HG03520 (cell line): ENCODE results near the gene TULP4.
"Not testable (repeated sequence)": the region's sequence is repeated elsewhere in the genome, so short reads cannot be mapped to it uniquely, and the experiment has no call there.

ENCODE experiments used
- ATAC-seq: cut with Tn5 transposase; IDR thresholded peaks from one replicate; pipeline ENCODE4 v1.9.1; 2021; ENCODE audit warnings: mild to moderate bottlenecking, moderate library complexity; ENCODE audit not compliant: unreplicated experiment

The TULP4 gene

DNA sequence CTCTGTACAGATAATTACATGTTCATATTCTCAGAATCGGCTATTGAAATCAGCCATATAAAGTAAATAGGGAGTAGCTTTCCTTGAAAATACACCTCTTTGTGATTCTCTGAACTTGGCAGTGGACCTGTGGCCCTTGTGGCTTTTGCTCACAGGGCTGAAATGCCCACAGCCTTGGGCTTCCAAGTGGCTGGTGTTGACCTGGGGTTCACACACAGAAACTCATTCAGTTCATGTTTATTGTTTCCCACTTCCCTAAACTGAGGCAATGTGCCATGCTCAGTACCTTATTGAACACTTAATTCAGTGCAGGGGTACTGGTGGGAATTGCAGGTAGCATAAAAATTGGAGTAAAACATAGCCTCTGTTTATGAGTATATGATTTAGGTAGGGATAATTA, 19.1 kb upstream of the TULP4 start:
- ATAC-seq, result no peak

DNA sequence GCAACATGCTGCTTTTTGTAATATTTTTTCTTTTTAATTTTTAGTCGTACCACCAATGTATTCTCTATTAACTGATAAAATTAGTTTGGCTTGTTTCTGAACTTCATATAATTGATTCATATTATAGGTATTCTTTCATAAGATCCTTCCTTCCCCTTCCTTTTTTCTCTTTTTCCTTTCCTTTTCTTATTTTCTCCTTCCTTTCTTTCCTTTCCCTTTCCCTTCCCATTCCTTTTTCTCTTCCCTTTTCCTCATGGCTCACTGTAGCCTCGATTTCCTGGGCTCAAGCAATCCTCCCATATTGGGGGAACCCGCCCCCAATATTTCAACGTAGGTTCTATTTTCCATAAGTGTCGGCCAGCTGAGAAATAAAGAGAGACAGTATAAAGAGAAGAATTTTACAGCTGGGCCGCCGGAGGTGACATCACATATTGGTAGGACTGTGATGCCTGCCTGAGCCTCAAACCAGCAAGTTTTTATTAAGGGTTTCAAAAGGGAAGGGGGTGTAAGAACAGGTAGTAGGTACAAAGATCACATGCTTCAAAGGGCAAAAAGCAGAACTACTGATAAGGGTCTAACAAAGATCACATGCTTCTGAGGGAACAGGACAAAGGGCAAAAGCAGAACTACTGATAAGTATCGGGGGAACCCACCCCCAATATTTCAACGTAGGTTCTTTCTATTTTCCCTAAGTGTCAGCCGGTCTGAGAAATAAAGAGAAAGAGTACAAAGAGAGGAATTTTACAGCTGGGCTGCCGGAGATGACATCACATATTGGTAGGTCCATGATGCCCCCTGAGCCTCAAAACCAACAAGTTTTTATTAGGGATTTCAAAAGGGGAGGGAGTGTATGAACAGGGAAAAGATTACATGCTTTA, 16.1 kb upstream of the TULP4 start:
- not testable (repeated sequence) for ATAC-seq

DNA sequence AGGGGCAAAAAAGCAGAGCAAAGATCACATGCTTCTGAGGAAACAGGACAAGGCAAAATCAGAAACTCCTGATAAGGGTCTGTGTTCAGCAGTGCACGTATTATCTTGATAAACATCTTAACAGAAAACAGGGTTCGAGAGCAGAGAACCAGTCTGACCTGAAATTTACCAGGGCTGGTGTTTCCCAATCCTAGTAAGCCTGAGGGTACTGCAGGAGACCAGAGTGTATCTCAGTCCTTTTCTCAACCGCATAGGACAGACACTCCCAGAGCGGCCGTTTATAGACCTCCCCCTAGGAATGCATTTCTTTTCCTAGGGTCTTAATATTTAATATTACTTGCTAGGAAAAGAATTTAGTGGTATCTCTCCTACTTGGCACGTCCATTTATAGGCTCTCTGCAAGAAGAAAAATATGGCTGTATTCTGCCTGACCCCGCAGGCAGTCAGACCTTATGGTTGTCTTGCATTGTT, 15.4 kb upstream of the TULP4 start:
- ATAC-seq, result not testable (repeated sequence)

DNA sequence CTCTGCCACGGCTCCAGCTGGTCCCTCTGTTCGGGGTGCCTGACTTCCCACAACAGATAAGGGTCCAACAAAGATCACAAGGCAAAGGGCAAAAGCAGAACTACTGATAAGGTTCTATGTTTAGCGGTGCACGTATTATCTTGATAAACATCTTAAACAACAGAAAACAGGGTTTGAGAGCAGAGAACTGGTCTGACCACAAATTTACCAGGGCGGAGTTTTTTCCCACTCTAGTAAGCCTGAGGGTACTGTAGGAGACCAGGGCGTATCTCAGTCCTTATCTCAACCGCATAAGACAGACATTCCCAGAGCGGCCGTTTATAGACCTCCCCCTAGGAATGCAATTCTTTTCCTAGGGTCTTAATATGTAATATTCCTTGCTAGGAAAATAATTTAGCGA, 14.6 kb upstream of the TULP4 start:
- ATAC-seq, result not testable (repeated sequence)

DNA sequence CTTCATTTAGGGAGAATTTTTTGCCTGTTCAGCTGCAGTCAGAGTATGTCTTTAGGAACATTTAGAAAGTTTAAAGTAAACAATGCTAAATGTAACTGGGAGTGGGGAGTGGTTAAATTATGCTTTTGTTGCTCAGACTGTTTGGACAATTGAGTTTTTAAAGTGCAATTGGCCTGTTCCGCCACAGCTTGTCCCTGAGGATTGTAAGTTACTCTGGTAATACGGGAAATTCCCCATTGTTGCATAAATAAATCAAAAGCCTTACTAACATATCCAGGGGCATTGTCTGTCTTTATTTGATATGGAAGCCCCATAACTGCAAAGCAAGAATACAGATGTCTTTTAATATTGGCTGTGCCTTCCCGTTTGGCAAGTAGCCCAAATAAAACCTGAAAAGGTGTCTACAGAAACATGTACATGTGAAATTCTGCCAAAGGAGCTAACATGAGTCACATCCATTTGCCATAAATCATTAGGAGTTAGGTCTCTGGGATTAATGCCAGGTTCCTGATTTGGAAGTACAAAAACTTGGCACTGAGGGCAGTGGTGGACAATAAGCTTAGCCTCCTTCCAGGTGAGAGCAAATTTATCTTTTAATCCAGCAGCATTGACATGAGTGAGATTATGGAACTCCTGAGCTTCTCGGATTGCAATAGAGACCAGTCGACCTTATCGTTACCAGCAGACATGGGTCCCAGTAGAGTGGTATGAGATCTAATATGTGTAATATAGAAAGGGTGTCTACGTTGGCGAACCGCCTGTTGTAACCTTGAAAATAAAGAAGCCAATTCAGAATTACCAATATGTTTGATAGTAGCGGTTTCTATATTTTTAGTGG, 11.7 kb upstream of the TULP4 start:
- ATAC-seq, result not testable (repeated sequence)

DNA sequence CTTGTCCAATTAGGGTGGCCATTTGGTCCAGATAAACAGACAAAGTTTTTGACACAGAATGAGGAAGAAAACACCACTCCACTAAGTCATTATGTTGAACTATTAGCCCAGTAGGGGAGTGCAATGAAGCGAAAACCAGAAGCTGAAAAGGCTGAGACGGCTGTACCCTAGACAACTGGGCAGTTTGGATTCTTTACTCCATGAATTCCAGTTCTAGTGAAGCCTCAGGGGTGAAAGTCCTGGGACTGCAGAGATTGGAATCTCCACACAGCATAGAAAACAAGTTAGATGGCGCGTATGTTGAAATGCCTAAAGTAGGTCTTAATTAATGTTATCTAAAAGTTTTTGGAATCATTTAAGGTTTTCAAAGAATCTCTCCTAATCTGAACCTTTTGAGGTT, 10.7 kb upstream of the TULP4 start:
- ATAC-seq, result not testable (repeated sequence)

DNA sequence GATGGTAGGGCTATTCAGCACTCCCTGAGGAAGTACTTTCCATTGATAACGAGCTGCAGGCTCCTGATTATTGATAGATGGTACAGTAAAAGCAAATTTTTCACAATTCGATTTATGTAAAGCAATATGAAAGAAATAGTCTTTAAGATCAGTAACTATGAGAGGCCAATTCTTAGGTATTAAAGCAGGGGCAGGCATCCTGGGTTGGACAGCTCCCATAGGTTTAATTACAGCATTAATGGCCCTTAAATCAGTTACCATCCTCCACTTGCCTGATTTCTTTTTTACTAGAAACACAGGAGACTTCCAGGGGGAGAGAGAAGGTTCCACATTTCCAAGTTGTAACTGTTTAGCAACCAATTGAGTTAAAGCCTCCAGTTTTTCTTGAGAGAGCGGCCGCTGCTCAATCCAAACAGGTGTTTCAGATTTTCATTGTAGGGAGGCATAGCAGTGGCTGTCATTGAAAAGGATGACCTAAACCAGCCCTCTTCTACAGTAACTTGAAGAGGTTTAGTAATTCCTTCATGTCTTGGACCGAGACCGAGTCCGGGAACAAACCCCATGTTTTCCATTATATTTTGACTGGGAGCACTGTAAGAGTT, 10.0 kb upstream of the TULP4 start:
- ATAC-seq, result not testable (repeated sequence)

DNA sequence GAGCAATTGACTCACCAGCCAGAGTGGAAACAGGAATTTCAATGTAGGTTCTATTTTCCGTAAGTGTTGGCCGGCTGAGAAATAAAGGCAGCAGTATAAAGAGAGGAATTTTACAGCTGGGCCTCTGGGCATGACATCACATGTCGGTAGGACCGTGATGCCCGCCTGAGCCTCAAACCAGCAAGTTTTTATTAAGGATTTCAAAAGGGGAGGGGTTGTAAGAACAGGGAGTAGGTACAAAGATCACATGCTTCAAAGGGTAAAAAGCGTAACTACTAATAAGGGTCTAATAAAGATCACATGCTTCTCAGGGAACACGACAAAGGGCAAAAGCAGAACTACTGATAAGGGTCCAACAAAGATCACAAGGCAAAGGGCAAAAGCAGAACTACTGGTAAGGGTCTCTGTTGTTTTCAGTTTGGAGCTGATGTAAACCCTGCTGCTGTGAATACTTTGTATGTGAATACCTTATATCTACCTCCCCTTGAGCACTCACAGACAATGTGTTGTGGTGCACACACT, 9.0 kb upstream of the TULP4 start:
- ATAC-seq, result no peak

DNA sequence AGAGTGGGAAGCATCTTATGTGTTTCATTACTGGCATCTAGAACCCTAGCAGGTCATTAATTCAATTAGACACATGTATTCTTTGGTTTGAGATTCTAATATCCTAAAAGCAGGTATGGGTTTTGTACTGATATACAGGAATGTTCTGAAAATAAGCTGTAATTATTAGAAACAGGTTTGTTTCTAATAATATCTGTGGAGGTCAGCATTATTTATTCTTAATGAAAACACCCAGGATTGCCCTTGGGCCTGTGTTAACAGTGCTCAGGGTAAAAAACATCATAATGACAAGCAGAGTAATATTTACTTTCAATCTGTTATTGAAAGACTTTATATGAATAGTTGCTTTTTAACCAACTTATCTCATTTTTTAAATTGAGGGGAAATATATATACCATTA, 8.0 kb upstream of the TULP4 start:
- ATAC-seq, result no peak

DNA sequence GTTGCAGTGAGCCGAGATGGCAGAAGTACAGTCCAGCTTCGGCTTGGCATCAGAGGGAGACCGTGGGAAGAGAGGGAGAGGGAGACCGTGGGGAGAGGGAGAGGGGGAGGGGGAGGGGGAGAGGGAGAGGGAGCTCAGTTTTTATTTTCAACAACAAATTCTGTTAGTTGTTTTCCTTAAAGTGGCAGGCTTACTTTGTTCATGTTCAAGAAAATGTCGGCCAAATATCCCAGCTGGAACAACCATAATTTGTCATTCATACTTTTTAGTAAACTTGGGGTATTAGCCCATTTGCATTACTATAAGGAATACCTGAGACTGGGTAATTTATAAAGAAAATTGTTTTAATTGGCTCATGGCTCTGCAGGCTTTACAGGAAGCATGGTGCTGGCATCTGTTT, 2.5 kb upstream of the TULP4 start:
- ATAC-seq, result no peak

DNA sequence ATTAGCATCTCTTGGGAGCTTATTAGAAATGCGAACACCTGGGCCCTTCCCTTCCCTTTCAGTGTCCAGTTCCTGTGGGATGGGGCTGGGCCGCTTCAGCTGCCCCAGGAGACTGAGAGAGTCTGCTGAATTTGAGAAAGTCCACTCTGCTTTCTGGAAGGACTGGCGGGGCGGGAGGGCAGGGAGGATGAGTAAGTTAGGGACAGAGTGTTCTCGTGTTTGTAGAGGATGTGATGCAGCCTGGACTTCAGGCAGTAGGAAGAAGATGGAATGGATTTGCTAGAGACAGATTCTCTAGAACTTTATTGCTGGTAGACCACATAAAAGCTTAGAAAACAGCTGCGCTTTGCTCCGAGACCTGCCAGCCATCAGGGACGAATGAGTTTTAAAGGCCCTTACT, 1.1 kb upstream of the TULP4 start:
- ATAC-seq, result no peak

DNA sequence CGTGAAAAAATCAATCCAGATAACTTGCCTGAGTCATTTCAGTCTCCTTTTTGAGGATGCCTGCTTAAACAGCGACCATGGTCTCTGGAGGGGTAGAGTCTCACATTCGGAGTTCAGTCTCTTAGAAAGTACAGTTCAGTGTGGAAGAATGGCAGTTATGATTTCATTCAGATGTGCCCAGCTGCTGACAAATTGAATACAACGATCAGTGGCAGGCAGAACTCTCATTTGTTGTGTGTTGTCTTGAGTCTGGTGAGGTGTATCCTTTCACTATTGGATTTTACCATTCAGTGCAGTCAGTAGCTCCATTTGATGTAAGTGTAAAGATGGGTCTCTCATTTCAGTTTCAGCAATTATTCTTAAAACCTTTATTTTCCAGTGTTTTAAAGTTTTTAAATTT, 639 bp upstream of the TULP4 start:
- no peak for ATAC-seq

DNA sequence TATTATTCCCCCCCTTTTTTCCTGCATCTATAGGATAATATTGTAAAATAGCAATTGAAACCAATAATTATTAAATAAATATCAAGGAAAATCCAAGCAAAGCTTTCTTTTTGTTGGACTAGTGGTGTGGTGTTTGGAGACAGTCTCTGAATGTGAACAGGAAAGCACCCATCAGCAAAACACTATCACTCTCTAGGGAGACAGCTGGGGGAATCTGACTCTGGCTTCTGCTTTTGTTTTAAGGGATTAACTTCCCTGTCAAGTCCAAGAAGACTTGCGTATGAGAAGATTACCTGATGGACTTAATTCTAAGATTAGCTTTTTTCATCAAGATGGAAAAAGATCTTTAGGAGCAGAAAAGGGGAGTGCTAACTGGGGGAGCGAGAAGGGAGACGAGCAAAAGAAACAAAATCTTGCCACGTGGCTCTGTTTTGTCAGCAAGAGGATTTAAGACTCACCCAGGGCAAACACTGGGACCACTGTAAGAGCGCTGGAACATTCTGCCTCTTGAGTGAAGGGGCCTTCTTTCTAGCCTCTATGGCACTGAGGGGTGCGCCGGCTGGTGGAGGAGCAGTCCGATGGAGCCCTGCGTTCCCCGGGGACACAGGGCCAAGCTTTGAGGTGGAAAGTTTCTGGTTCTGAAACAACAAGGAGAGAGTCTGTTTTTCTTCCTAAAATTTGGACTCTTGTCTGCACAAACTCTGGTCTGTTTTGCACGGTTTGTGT, 570 bp downstream of the TULP4 start:
- no peak for ATAC-seq

DNA sequence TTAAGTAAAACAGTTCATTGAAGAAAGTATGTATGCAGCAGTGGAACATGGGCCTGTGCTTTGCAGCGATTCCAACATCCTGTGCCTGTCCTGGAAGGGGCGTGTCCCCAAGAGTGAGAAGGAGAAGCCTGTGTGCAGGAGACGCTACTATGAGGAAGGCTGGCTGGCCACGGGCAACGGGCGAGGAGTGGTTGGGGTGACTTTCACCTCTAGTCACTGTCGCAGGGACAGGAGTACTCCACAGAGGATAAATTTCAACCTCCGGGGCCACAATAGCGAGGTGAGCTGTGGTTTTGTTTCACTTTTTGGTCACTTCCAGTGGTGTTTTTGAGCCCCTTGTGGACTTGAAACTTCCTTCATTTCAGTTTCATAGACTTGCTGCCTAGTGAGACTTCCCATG, 1.7 kb downstream of the TULP4 start:
- ATAC-seq, result no peak

DNA sequence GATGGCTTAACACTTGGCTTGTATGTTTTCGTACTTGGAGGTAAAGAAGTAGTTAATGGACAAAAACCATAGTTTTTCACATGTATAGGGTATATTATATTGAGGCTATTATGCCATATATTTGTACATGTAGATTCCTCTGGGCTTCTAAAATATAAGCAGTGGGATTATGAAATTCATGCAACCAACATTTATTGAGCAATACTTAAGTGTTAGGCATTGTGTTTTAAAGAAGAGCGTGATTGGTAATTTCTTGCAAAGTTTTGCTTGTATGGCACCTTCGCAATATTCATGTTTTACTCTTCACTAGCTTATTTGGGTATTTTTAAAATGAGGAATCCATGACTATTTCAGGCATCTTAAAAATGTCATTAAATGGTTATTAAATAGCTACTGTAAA, 2.5 kb downstream of the TULP4 start:
- no peak for ATAC-seq

DNA sequence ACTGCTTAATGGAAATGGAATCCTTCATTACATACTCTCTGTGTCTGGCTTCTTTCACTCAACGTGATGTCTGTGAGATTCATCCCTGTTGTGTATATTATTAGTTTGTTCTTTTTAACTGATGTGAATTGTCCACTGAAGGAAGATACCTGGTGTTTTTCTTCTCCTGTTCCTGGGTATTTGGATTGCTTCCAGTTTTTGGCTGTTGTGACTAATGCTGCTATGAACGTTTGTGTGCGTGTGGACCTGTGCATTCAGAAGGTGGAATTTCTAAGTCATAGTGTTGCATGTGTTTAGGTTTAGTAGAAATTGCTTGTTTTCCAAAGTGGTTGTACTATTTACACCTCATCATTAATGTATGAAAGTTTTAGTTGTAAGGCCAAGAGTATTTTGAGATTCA, 3.8 kb downstream of the TULP4 start:
- no peak for ATAC-seq

DNA sequence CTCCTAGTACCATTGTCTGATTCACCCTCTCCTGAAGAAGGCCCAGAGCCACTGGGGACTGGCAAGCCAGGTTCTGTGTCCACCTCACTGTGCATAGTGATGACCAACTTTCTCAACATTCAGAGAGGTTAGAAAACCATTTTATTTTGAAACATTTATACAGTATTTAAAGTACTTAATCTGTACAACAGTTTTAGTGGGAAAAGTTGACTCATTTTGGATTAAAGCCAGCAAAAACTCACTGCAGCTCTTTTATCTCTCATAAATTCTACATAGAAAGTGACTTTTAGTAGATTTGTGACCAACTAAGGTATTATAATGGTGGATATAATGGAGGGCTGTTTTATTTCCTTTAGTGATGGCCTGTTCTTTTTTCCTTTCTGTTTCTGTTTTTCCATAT, 9.7 kb downstream of the TULP4 start:
- no peak for ATAC-seq

DNA sequence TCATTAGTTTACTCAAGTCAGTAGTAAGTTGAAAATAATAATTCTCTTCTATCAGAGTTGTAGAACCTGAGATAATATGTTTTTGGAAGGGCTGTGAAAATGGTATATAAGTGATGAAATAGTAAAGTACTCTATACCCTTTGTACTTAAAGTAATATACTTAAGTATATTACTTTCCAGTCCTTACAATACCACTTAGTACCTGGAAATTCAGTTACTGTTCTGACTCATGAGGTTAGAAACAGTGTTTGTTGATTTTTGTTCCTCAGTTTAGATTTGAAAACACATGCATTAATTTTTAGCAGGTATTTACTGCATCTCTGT, 10.1 kb downstream of the TULP4 start:
- no peak for ATAC-seq

DNA sequence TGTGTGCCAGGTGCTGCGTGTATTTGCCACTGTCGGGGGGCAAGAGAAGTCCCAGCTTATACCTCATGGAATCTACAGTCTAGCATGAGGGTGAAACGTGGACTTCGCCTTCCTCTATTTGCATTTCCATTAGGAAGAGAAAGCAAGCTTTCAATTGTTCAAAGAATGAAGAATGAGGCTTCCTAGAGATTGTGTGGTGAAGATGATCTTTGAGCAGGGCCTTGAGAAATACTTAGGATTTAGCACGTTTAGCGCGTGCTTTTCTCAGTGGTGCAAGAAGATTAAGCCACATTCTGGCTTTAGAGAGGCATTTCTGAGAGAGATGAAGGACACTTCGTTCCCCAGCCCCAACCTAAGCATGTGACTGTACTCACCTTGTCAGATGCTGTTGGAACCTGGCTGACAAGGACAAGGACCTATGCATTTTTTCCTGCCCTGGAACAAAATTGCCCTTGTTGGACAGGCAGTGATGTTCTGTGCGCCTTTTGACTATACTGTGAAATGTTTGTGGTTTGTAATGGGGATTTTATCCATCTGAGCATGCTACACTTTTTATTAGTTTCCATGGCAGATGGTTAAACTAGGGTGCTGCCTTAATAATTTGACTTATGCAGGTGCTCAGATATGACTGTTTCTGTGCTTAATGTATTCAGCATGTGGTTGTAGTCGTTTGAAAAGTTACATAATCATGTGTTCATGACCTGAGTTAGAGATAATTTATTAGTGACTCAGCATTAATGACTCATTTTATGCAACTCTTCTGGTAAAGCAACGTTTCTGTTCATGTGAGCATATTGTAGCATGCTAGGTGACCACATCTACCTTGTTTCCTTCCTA, 10.7 kb downstream of the TULP4 start:
- peak; percentile 75 for ATAC-seq

DNA sequence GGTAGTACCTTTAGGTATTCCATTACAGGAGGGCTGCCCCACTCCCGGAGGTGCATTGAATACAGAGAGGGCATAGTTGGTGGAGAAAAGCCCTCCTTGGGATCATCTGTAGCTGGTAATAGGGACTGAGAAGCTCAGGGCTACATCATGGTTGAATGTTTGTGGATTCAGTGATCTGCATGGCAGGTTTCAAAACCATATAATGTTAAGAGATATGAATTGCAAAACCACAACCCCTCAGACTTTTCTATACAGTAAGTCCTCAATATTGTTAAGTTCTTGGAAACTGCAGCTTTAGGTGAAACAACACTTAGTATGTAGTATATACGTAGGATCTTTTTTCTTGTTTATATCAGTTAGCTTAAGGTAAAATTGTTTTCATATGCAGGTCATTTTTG, 11.3 kb downstream of the TULP4 start:
- ATAC-seq, result peak; percentile 19
